ENCODE measurements around the gene CHST11. TPM values are rescaled to one million over a fixed set of nuclear protein-coding genes. Genes with fewer than 3 reads are reported as not detected.

CHST11 gene
- total RNA-seq (10 to 100 TPM; 49.8 to 78.3 (median 63.7) TPM), total RNA-seq (57.0 to 205 (median 84.5) reads per million in 29 experiments)
- 23.7 TPM for total RNA-seq (2013)

DNA sequence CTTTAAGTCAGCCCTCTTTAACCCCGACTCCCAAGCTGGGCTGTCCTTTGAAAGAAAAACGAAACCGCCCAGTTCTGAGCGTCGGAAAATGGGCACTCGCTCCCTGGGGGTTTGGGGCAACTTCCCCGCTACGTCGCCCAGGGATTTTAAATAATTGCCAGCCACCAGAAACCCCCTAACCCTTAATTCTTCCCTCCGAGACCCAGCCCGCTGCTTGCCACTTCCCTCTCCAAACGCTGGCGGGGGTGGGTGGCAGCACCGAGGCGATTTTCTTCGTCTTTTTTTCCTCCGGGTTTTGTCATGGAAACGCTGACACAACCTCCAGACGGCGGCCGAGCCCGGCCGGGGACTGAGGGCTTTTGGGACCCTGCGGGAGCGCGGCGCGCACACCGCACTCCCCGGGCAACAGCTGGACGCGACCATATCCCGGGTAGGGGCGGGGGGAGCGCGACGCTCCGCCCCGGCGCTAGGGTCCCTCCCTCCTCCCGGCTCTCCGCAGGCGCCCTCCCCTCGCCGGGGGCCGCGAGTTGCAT lies at the start of gene CHST11:
Gene CHST11 (plus strand): TSS at position 532 of the 533 bp plus-strand sequence.
- H3K27me3 ChIP-seq (replicated peaks in 1 of 2; ENCODE audit: control insufficient read depth in 2 of 2, extremely low read depth in 1 of 2, insufficient read depth in 2 of 2, low read length in 1 of 2): no peaks in the 10 kb centered on the region
- Mint-ChIP-seq H3K4me3 (peak within 1 kb of the TSS; percentile 98 to 99 (median 99)), H3K9me3 (no peaks in the 10 kb centered on the region), H3K27me3 (no peaks in the 10 kb centered on the region), H3K27ac (peak within 1 kb of the TSS; percentile 94 to 97), H3K36me3 (no peaks in the 10 kb centered on the region), H3K4me1 (peaks cover 37 to 43% (median 38%) of the 10 kb centered on the region in 3 donors)
- no peaks in the 10 kb centered on the region for H3K9me3 ChIP-seq
- no peaks in the 10 kb centered on the region for H3K36me3 ChIP-seq (ENCODE audit: control insufficient read depth in 2 of 2, extremely low read depth in 1 of 2, insufficient read depth in 1 of 2, low read length in 1 of 2)
- 0% methylated on average over 36 of the region's 47 CpGs for WGBS (ENCODE audit: insufficient coverage)
- peak; percentile 17 to 82 (median 55) for DNase-seq
- H3K4me3 ChIP-seq (ENCODE audit: control insufficient read depth in 1 of 2, extremely low read depth in 1 of 2, low read length in 1 of 2): peak within 1 kb of the TSS; percentile 82 to 99
- ATAC-seq (replicated peaks in 1 of 4): peak; percentile 71 to 75 (median 73)
- ChIA-PET CTCF (interaction anchor here (1.0 to 1.1 kb wide), 2 partner anchors 44 to 106 kb away, joined by 4 to 6 read pairs; no protein-coding TSS in a partner anchor), POLR2A (interaction anchor here in 1 of 2 donors (0.5 kb wide), 1 partner anchor 42 kb away, joined by 4 read pairs; no protein-coding TSS in a partner anchor)
- peak within 1 kb of the TSS; percentile 67 for H3K27ac ChIP-seq (ENCODE audit: low read length)
- H3K4me1 ChIP-seq (ENCODE audit: control insufficient read depth in 1 of 2, extremely low read depth in 1 of 2, insufficient read depth in 2 of 2, low read length in 2 of 2): peaks cover 18 to 30% of the 10 kb centered on the region in 2 experiments

GRCh38 chr12:104407438-104407837 lies 49.3 kb upstream of the CHST11 start:
- no peaks in the 10 kb centered on the region for H3K36me3 ChIP-seq (ENCODE audit: control insufficient read depth in 2 of 2, extremely low read depth in 1 of 2, insufficient read depth in 1 of 2, low read length in 1 of 2)
- DNase-seq (no peak), ATAC-seq (replicated peaks in 1 of 4) (no peak)
- Mint-ChIP-seq H3K36me3 (no peaks in the 10 kb centered on the region), H3K4me3 (no peak overlapping the region), H3K27me3 (peaks cover 0 to 3% of the 10 kb centered on the region in 2 donors), H3K4me1 (no peaks in the 10 kb centered on the region), H3K27ac (no peak overlapping the region), H3K9me3 (no peaks in the 10 kb centered on the region)
- H3K9me3 ChIP-seq: no peaks in the 10 kb centered on the region
- POLR2A ChIA-PET: no interaction called here
- WGBS (ENCODE audit: insufficient coverage): 100% methylated on average over 2 of the region's 5 CpGs
- H3K4me3 ChIP-seq (ENCODE audit: control insufficient read depth in 1 of 2, extremely low read depth in 1 of 2, low read length in 1 of 2): no peak overlapping the region
- no peaks in the 10 kb centered on the region for H3K4me1 ChIP-seq (ENCODE audit: control insufficient read depth in 1 of 2, extremely low read depth in 1 of 2, insufficient read depth in 2 of 2, low read length in 2 of 2)
- no peak overlapping the region for H3K27ac ChIP-seq (ENCODE audit: low read length)
- CTCF ChIA-PET: no interaction called here
- H3K27me3 ChIP-seq (replicated peaks in 1 of 2; ENCODE audit: control insufficient read depth in 2 of 2, extremely low read depth in 1 of 2, insufficient read depth in 2 of 2, low read length in 1 of 2): peaks cover 0 to 2% of the 10 kb centered on the region in 2 experiments

DNA sequence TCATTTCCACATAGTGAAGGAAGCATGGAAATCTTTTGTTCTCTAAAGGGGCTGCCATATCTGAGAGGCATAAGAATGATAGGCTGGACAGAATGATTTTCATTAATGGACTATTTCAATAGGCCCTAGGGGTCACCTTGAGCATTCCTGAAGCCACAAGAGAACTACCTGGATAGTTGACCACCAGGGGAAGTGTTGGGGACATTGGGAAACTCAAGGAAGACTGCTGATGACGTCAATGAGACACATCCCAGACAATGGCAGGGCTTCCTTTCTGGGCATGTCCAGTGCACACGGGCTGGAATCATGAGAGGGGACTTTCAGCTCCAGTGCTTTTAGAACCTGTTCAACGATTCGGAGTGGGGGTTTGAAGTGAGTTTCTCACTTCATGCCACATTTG lies 48.8 kb upstream of the CHST11 start:
- no peak overlapping the region for H3K27ac Mint-ChIP-seq
- Histone ChIP-seq H3K27me3 (replicated peaks in 1 of 2; ENCODE audit: control insufficient read depth in 2 of 2, extremely low read depth in 1 of 2, insufficient read depth in 2 of 2, low read length in 1 of 2) (peaks cover 0 to 2% of the 10 kb centered on the region in 2 experiments), H3K4me3 (ENCODE audit: control insufficient read depth in 1 of 2, extremely low read depth in 1 of 2, low read length in 1 of 2) (no peak overlapping the region), H3K27ac (ENCODE audit: low read length) (no peak overlapping the region), H3K36me3 (ENCODE audit: control insufficient read depth in 2 of 2, extremely low read depth in 1 of 2, insufficient read depth in 1 of 2, low read length in 1 of 2) (no peaks in the 10 kb centered on the region), H3K9me3 (no peaks in the 10 kb centered on the region), H3K4me1 (ENCODE audit: control insufficient read depth in 1 of 2, extremely low read depth in 1 of 2, insufficient read depth in 2 of 2, low read length in 2 of 2) (no peaks in the 10 kb centered on the region)
- peaks cover 0 to 4% of the 10 kb centered on the region in 2 donors for H3K27me3 Mint-ChIP-seq
- WGBS (ENCODE audit: insufficient coverage): 75% methylated on average over 4 of the region's 4 CpGs
- DNase-seq (no peak), ATAC-seq (replicated peaks in 1 of 4) (no peak)
- H3K4me1 Mint-ChIP-seq: no peaks in the 10 kb centered on the region
- ChIA-PET CTCF (no interaction called here), POLR2A (no interaction called here)
- H3K9me3 Mint-ChIP-seq: no peaks in the 10 kb centered on the region
- H3K36me3 Mint-ChIP-seq: no peaks in the 10 kb centered on the region
- no peak overlapping the region for H3K4me3 Mint-ChIP-seq

GRCh38 chr12:104410326-104410725 lies 46.4 kb upstream of the CHST11 start:
- POLR2A ChIA-PET: no interaction called here
- DNase-seq (no peak), ATAC-seq (replicated peaks in 1 of 4) (no peak)
- Mint-ChIP-seq H3K27ac (no peak overlapping the region), H3K4me3 (no peak overlapping the region), H3K36me3 (no peaks in the 10 kb centered on the region), H3K27me3 (peaks cover 0 to 4% of the 10 kb centered on the region in 2 donors), H3K4me1 (no peaks in the 10 kb centered on the region), H3K9me3 (no peaks in the 10 kb centered on the region)
- H3K4me3 ChIP-seq (ENCODE audit: control insufficient read depth in 1 of 2, extremely low read depth in 1 of 2, low read length in 1 of 2): no peak overlapping the region
- no peaks in the 10 kb centered on the region for H3K9me3 ChIP-seq
- no peaks in the 10 kb centered on the region for H3K4me1 ChIP-seq (ENCODE audit: control insufficient read depth in 1 of 2, extremely low read depth in 1 of 2, insufficient read depth in 2 of 2, low read length in 2 of 2)
- H3K27me3 ChIP-seq (replicated peaks in 1 of 2; ENCODE audit: control insufficient read depth in 2 of 2, extremely low read depth in 1 of 2, insufficient read depth in 2 of 2, low read length in 1 of 2): peaks cover 0 to 2% of the 10 kb centered on the region in 2 experiments
- H3K27ac ChIP-seq (ENCODE audit: low read length): no peak overlapping the region
- CTCF ChIA-PET: no interaction called here
- no peaks in the 10 kb centered on the region for H3K36me3 ChIP-seq (ENCODE audit: control insufficient read depth in 2 of 2, extremely low read depth in 1 of 2, insufficient read depth in 1 of 2, low read length in 1 of 2)

- H3K27ac ChIP-seq (ENCODE audit: low read length): no peak overlapping the region
- no peaks in the 10 kb centered on the region for H3K9me3 ChIP-seq
- H3K27me3 ChIP-seq (replicated peaks in 1 of 2; ENCODE audit: control insufficient read depth in 2 of 2, extremely low read depth in 1 of 2, insufficient read depth in 2 of 2, low read length in 1 of 2): peaks cover 0 to 2% of the 10 kb centered on the region in 2 experiments
- H3K9me3 Mint-ChIP-seq: no peaks in the 10 kb centered on the region
- no peaks in the 10 kb centered on the region for H3K4me1 Mint-ChIP-seq
- H3K27me3 Mint-ChIP-seq: peaks cover 0 to 4% of the 10 kb centered on the region in 2 donors
- DNase-seq: no peak
- no peaks in the 10 kb centered on the region for H3K36me3 ChIP-seq (ENCODE audit: control insufficient read depth in 2 of 2, extremely low read depth in 1 of 2, insufficient read depth in 1 of 2, low read length in 1 of 2)
- ChIA-PET POLR2A (no interaction called here), CTCF (no interaction called here)
- H3K4me1 ChIP-seq (ENCODE audit: control insufficient read depth in 1 of 2, extremely low read depth in 1 of 2, insufficient read depth in 2 of 2, low read length in 2 of 2): no peaks in the 10 kb centered on the region
- WGBS (ENCODE audit: insufficient coverage): no CpG with 5 or more reads among the region's 1 CpG
- no peaks in the 10 kb centered on the region for H3K36me3 Mint-ChIP-seq
- ATAC-seq (replicated peaks in 1 of 4): no peak
- H3K27ac Mint-ChIP-seq: no peak overlapping the region
- no peak overlapping the region for H3K4me3 ChIP-seq (ENCODE audit: control insufficient read depth in 1 of 2, extremely low read depth in 1 of 2, low read length in 1 of 2)
- H3K4me3 Mint-ChIP-seq: no peak overlapping the region
These were observed 46.0 kb upstream of the CHST11 start for GRCh38 chr12:104410786-104411185.

- Histone ChIP-seq H3K4me1 (ENCODE audit: control insufficient read depth in 1 of 2, extremely low read depth in 1 of 2, insufficient read depth in 2 of 2, low read length in 2 of 2) (no peaks in the 10 kb centered on the region), H3K36me3 (ENCODE audit: control insufficient read depth in 2 of 2, extremely low read depth in 1 of 2, insufficient read depth in 1 of 2, low read length in 1 of 2) (no peaks in the 10 kb centered on the region), H3K9me3 (no peaks in the 10 kb centered on the region), H3K27me3 (replicated peaks in 1 of 2; ENCODE audit: control insufficient read depth in 2 of 2, extremely low read depth in 1 of 2, insufficient read depth in 2 of 2, low read length in 1 of 2) (peaks cover 0 to 2% of the 10 kb centered on the region in 2 experiments), H3K4me3 (ENCODE audit: control insufficient read depth in 1 of 2, extremely low read depth in 1 of 2, low read length in 1 of 2) (no peak overlapping the region), H3K27ac (ENCODE audit: low read length) (no peak overlapping the region)
- Mint-ChIP-seq H3K27me3 (peaks cover 0 to 4% of the 10 kb centered on the region in 2 donors), H3K4me3 (no peak overlapping the region), H3K27ac (no peak overlapping the region), H3K4me1 (no peaks in the 10 kb centered on the region), H3K9me3 (no peaks in the 10 kb centered on the region), H3K36me3 (no peaks in the 10 kb centered on the region)
- ATAC-seq (replicated peaks in 1 of 4) (no peak), DNase-seq (no peak)
- POLR2A ChIA-PET: no interaction called here
- 77% methylated on average over 9 of the region's 16 CpGs for WGBS (ENCODE audit: insufficient coverage)
- CTCF ChIA-PET: no interaction called here
These were observed 44.7 kb upstream of the CHST11 start for GRCh38 chr12:104411826-104412641.

Data from T-cell (primary cell).